Uterus (tissue), 2 donors: ENCODE data around the gene PTPRN2.

Source experiments
- POLR2A ChIP-seq, 2 donors: fragments of 450-650 bp; IDR thresholded peaks; one replicate each; pipeline ENCODE4 v1.6.1; 2016; ENCODE audit warnings: antibody characterized with exemption in 2 of 2, mild to moderate bottlenecking in 1 of 2, moderate library complexity in 1 of 2
- TF ChIP-seq, protein P1 (sequence below), 4 experiments: fragments of 200-600 bp in 2 of 4; fragments of 450-650 bp in 2 of 4; sonication (generic) in 2 of 4; IDR thresholded peaks; one replicate each; pipeline ENCODE4 v1.5.1; 2016 to 2019; ENCODE audit warnings: antibody characterized with exemption in 4 of 4, mild to moderate bottlenecking in 2 of 4, moderate library complexity in 1 of 4

DNA sequence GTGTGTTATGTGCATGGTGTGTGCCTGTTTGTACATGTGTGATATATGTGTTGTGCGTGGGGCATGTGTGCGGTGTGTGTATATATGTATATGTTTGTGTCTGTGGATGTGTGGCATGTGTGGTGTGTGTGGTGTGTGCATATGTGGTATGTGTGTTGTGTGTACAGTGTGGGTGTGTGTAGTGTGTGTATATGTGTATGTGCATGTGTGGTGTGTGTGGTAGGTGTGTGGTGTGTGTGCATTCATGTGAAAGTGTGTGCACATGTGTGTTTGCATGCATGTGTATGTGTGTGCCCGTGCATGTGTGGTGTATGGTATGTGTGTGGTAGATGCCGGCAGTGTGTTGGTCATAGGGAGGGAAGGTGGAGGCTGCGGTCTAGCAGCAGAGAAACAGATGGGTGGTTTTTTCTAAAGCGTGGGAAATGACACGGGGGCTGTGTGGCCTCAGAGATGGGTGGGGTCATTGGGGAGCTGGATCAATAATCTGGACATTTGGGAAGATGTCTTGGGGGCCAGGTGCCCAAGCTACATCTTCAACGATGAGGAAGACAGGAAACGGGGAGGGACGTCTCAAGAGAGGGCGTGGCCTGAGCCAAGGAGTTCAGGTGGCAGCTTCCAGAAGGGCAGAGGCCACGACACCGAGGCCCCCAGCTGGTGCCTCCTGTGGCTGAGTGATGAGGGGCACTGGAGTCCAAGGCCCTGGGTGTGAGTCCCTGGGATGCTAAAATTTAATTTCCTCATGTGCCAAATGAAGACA is 769.5 kb downstream of the PTPRN2 start:
- TF ChIP-seq, protein P1, sequence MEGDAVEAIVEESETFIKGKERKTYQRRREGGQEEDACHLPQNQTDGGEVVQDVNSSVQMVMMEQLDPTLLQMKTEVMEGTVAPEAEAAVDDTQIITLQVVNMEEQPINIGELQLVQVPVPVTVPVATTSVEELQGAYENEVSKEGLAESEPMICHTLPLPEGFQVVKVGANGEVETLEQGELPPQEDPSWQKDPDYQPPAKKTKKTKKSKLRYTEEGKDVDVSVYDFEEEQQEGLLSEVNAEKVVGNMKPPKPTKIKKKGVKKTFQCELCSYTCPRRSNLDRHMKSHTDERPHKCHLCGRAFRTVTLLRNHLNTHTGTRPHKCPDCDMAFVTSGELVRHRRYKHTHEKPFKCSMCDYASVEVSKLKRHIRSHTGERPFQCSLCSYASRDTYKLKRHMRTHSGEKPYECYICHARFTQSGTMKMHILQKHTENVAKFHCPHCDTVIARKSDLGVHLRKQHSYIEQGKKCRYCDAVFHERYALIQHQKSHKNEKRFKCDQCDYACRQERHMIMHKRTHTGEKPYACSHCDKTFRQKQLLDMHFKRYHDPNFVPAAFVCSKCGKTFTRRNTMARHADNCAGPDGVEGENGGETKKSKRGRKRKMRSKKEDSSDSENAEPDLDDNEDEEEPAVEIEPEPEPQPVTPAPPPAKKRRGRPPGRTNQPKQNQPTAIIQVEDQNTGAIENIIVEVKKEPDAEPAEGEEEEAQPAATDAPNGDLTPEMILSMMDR (IDR thresholded peaks at IDR 0.05): no peak
- no peak for TF ChIP-seq POLR2A (IDR thresholded peaks at IDR 0.05)
